Measurements from ENCODE around the gene NUP98.
A peak's percentile ranks its signal among the peaks of the same experiment; 100 is the strongest.

The NUP98 gene

DNA sequence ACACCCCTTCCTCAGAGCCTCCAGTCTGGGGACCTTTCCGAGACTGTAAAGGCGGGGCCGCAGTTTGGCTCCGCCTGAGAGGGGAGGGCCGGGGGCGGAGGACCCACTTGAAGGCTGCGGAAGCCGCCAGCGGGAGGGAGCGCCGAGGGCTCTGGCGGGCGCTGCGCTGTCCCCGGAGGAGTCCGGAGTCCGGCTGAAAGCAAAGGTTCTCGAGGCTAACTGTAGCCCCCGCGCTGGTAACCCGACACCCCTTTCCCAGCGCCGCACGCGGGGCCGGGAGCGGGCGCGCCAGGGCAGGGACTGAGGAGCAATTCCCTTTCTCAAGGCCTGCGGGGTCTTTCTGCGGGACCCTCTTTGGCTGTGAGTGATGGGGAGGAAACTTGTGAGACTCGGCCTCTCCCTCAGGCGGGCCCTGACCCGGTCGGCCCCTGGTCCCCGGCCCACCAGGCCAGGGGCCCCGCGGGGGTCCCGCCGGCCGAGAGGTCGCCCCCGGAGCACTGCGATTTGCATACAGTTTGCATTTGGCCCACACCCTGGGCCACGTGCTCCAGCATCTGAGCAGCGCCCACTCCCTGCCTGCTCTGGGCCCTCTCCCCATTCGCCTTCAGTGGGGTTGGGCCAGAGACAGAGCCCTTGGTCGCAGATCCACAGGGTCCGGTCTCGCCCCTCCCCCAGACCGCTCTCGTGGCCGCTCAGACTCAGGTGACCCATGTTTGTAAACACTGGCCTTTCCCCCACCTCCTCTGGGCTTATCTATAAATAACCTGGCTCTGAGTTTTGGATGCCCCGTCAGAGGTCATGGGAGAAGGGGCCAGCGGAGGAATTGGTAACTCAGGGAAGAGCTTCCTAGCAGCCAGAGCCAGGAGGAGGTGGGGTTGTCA is 155.0 kb downstream of the NUP98 start:
- H3K27ac ChIP-seq: peak overlapping the region; percentile 34; the same call in 1 of the 2 replicates
- TF ChIP-seq, protein P1, sequence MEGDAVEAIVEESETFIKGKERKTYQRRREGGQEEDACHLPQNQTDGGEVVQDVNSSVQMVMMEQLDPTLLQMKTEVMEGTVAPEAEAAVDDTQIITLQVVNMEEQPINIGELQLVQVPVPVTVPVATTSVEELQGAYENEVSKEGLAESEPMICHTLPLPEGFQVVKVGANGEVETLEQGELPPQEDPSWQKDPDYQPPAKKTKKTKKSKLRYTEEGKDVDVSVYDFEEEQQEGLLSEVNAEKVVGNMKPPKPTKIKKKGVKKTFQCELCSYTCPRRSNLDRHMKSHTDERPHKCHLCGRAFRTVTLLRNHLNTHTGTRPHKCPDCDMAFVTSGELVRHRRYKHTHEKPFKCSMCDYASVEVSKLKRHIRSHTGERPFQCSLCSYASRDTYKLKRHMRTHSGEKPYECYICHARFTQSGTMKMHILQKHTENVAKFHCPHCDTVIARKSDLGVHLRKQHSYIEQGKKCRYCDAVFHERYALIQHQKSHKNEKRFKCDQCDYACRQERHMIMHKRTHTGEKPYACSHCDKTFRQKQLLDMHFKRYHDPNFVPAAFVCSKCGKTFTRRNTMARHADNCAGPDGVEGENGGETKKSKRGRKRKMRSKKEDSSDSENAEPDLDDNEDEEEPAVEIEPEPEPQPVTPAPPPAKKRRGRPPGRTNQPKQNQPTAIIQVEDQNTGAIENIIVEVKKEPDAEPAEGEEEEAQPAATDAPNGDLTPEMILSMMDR (conservative IDR thresholded peaks at IDR 0.05): no peak

DNA sequence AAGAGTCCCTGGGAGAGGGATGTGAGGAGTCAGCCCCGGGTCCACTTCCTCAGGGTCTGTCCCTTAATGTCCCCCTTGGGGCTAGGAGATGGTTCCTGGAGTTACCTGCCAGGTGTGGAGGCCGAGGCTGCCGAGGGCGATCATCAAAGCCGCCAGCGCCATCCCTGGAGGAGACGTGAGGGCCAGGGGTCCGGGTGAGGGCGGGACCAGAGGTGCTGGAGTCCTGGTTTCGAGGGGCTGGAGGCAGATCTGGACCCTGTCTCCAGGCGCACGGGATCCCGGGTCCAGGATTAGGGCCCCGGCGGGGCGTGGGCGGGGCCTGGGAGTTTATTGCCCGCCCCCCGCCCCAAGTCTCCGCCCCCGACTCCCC is 155.7 kb downstream of the NUP98 start, which contains the start of gene ART5:
ART5 (minus strand) TSS at position 292 of the 370 bp plus-strand sequence; CDS start at position 162, 130 bp downstream.
- peak within 1 kb of the TSS; percentile 34; the same call in 1 of the 2 replicates for H3K27ac ChIP-seq
- TF ChIP-seq, protein P1 (conservative IDR thresholded peaks at IDR 0.05): no peak

DNA sequence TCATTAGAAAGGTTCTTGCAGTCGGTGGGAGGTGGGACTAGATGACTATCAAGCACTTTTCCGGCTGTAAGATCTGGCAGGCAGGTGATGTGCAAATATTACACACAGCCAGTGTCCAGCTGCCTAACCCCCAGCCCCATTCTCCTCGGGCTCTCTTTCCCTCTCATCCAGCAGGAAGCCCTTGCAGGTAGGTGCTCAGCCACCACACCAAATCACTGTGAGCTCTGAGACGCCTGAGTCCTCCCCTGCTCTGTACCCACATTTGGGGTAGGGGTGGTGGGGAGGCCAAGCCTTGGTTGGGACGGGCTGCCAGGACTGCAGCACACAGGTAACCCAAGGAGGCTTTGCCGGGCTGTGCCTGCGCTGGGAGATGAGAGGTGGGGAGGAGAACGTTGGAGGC is 156.2 kb downstream of the NUP98 start:
- TF ChIP-seq, protein P1 (conservative IDR thresholded peaks at IDR 0.05): no peak
- no peak overlapping the region for H3K27ac ChIP-seq

DNA sequence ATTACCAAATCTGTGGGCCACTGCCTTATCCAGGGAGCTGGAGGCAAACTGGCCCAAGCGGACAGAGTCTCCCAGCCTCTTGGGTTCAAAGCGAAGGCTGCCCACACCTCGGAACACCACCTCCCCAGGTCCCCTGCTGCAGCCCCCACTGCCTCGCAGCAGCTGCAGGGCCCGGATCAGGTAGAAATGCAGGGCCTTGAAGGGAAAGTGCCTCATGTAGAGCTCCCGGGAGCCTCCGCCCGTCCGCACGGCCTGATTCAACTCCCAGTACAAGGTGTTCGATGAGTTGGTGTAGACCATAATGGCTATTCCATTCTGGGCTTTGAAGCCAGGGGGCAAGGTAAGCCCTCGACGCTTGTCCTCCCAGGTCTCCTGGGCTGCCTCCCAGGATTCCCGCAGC is 157.5 kb downstream of the NUP98 start:
- no peak overlapping the region for H3K27ac ChIP-seq
- TF ChIP-seq, protein P1 (conservative IDR thresholded peaks at IDR 0.05): no peak

DNA sequence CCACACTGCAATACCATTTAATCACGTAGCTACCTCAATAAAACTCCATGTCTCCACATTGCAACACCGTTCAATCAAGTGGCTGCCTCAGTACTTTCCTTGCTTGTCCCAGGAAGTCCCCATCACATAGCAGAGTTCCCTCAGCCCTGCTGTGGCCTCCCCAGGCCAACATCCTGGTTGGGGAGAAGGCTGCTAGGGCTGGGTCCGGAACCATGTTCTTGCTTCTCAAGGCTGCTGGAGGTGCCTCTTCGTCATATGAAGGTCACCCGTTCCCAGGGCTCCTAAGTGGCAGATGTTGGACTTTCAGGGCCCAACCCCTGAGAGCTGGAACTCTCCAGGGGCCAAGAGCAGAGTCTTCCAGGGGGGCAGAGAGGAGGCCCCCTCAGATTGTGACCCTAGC is 158.8 kb downstream of the NUP98 start:
- TF ChIP-seq, protein P1 (conservative IDR thresholded peaks at IDR 0.05): no peak
- no peak overlapping the region for H3K27ac ChIP-seq

DNA sequence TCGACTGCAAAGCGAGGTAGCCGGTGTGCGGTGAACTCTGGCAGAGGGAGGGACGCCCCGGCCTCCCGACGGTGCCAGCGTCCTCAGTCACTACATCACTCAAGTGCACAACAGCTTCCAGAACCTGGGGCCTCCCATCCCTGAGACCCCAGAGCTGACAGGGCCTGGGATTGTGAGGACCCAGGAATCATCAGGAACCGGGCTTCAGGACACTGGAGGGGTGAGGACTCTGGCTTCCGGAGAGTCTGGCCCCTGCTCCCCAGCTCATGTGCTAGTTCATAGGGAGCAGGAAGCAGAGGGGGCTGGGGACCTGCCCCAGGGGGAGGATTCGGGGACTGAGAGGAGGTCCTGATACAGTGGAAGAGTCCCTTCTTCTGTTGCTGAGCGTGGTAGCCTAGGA is 160.2 kb downstream of the NUP98 start:
- TF ChIP-seq, protein P1 (conservative IDR thresholded peaks at IDR 0.05): no peak
- no peak overlapping the region for H3K27ac ChIP-seq

DNA sequence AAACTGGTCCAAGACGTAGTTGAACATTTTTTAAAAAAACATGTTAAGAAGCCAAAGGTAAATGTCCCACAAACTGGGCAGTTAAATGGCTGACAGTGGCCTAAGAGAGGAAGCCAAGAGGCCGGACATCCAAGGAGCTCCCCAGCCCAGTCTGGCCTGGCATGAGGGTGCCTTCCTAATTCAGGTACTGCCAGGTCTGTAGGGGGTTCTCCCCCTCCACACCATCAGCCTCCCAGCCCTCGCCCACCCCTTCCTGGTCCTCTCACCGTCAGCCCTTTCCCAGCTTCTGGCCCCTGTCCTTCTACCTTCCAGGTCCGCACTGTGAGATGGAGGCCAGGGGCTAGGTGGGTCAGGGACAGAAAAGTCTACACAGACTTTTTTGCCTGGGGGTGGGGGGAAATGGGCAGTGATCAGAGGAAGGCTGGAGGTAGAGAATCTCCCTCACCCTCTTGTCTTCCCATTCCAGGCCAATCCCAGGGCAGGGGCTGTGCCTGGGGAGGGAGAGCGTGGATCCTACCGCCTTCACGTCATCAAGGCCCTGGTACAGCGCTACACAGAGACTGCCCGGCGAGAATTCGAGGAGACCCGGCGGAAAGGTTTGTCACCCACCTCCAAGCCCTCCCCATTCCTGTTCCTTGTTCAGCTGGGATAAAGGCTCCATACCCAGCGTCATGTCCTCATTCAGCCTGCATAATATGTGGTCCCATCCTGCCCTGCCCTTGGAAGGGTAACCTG is 161.5 kb downstream of the NUP98 start:
- TF ChIP-seq, protein P1 (conservative IDR thresholded peaks at IDR 0.05): no peak
- no peak overlapping the region for H3K27ac ChIP-seq
